ENCODE data around the gene RRBP1. TPM values are rescaled to one million over a fixed set of nuclear protein-coding genes. Genes with fewer than 3 reads are reported as not detected.

The RRBP1 gene
- total and polyA plus RNA-seq, 3 donors from 2014 or later: 93.8 to 146 (median 144) TPM

- Histone ChIP-seq H3K27me3 (no peaks in the 10 kb centered on the region), H3K27ac (no peak overlapping the region), H3K36me3 (ENCODE audit: low read depth, missing control alignments) (no peaks in the 10 kb centered on the region), H3K4me1 (peaks cover 8% of the 10 kb centered on the region), H3K9me3 (no peaks in the 10 kb centered on the region), H3K4me3 (no peak overlapping the region)
- DNase-seq: no peak
- WGBS, 2 donors: 85 to 100% methylated on average over 1 of the region's 1 CpG
- TF ChIP-seq CTCF (IDR thresholded peaks at IDR 0.05) (no peak), POLR2A (IDR thresholded peaks at IDR 0.05) (no peak)
- intact Hi-C loops (cut with DNase I; ENCODE audit: low total_unique reads): no loop called here
Measured at GRCh38 chr20:17685168-17685567, 3.1 kb upstream of the RRBP1 start.

GRCh38 chr20:17684077-17684888, 2.2 kb upstream of the RRBP1 start:
- no peaks in the 10 kb centered on the region for H3K9me3 ChIP-seq
- no peak for DNase-seq
- WGBS, 2 donors: 87% methylated on average over 13 of the region's 13 CpGs
- intact Hi-C loops (cut with DNase I; ENCODE audit: low total_unique reads): loop anchor here (5.0 kb wide), 1 partner anchor 213 kb away; no protein-coding TSS in a partner anchor
- TF ChIP-seq CTCF (IDR thresholded peaks at IDR 0.05) (no peak), POLR2A (IDR thresholded peaks at IDR 0.05) (no peak)
- H3K27me3 ChIP-seq: no peaks in the 10 kb centered on the region
- no peaks in the 10 kb centered on the region for H3K36me3 ChIP-seq (ENCODE audit: low read depth, missing control alignments)
- no peak overlapping the region for H3K27ac ChIP-seq
- no peak overlapping the region for H3K4me3 ChIP-seq
- peaks cover 16% of the 10 kb centered on the region for H3K4me1 ChIP-seq

- H3K4me3 ChIP-seq: no peak overlapping the region
- intact Hi-C loops (cut with DNase I; ENCODE audit: low total_unique reads): loop anchor here (5.0 kb wide), 1 partner anchor 214 kb away; no protein-coding TSS in a partner anchor
- 70 to 77% methylated on average over 10 of the region's 10 CpGs for WGBS, 2 donors
- no peaks in the 10 kb centered on the region for H3K9me3 ChIP-seq
- no peaks in the 10 kb centered on the region for H3K36me3 ChIP-seq (ENCODE audit: low read depth, missing control alignments)
- H3K27me3 ChIP-seq: no peaks in the 10 kb centered on the region
- peaks cover 16% of the 10 kb centered on the region for H3K4me1 ChIP-seq
- TF ChIP-seq POLR2A (IDR thresholded peaks at IDR 0.05) (no peak), CTCF (IDR thresholded peaks at IDR 0.05) (no peak)
- H3K27ac ChIP-seq: no peak overlapping the region
- no peak for DNase-seq
Measured at GRCh38 chr20:17683218-17684076, 1.4 kb upstream of the RRBP1 start.

- Histone ChIP-seq H3K27ac (peak overlapping the region in 1 of 2 donors; percentile 79), H3K4me1 (peaks cover 16% of the 10 kb centered on the region), H3K9me3 (no peaks in the 10 kb centered on the region), H3K36me3 (ENCODE audit: low read depth, missing control alignments) (no peaks in the 10 kb centered on the region), H3K27me3 (no peaks in the 10 kb centered on the region), H3K4me3 (peak overlapping the region; percentile 68 to 87)
- TF ChIP-seq POLR2A (IDR thresholded peaks at IDR 0.05): no peak
- no peak for TF ChIP-seq CTCF (IDR thresholded peaks at IDR 0.05)
- WGBS, 2 donors: 41 to 49% methylated on average over 10 of the region's 10 CpGs
- intact Hi-C loops (cut with DNase I; ENCODE audit: low total_unique reads): loop anchor here (5.0 kb wide), 1 partner anchor 214 kb away; no protein-coding TSS in a partner anchor
- DNase-seq: no peak
Measured at GRCh38 chr20:17682889-17683198, 802 bp upstream of the RRBP1 start.
